Stimulated activated CD8-positive, alpha-beta memory T cell treated with anti-CD3 and anti-CD28 coated beads, Interleukin-15, amount 100 ng/mL, for 24 hours (primary cell): ENCODE results near the gene FHAD1.

ENCODE experiments used
- DNase-seq: peaks from one replicate; pipeline ENCODE4 v3.0.0-alpha.2; 2020; ENCODE audit warnings: low read depth

The FHAD1 gene

DNA sequence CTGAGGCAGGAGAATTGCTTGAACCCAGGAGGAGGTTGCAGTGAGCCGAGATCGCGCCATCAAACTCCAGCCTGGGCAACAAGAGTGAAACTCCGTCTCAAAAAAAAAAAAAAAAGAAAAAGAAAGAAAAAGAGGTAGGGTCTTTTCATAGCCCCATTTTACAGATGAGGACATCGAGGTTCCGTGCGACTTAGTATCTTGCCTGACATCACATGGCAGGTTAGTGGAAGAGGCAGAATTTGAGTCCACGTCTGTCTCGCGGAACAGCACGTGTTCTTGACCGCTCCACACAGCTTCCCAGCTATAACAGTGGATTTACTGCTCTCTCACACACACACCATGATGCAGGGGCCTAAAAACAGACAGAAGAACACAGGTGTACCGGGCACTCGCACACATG lies 192.3 kb downstream of the FHAD1 start:
- DNase-seq: no peak

DNA sequence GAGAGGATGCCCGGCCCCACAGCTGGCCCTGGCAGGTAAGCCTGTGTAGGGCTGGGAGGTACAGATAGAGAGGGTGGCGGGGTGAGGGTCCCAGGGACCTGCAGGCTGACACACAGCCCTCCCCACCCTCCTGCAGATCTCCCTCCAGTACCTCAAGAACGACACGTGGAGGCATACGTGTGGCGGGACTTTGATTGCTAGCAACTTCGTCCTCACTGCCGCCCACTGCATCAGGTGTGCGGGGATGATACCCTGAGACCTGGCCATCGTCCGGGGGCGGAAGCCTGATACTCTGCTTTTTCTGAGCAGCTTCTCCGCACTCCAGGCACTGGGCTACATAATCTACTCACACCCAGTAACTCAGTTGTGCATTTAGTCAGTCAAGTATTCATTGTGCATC lies 193.3 kb downstream of the FHAD1 start:
- no peak for DNase-seq

DNA sequence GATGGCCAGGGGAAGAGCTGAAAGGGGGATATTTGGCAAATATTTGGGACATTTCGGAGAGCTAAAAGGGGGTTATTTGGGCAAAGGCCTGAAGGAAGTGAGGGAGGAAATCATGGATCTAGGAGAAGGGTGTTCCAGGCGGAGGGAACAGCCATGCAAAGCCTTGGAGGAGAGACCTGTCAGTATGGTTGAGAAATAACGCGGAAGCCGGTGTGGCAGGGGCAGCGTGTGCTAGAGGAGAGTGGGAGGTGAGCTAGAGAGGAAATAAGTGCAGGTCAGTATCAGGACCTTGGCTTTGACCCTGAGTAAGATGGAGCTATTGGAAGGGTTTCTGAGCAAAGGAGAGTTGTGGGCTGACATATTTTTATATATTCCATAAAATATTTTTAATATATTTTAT lies 194.2 kb downstream of the FHAD1 start:
- DNase-seq: no peak

DNA sequence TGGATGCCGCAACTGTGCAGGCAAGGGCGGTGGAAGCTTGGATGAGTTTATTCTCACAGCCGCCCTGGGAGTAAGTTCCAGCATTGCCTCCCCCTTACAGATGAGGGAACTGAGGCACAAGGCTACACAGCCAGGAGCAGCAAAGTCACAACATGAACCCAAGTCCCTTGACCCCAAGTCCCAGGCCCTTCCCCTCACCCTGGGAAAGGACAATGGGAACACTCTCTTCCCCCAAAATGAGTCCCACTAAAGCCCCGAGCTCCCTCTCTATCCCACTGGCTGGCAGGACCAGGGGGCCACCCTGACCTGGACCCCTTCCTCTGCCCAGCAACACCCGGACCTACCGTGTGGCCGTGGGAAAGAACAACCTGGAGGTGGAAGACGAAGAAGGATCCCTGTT lies 195.1 kb downstream of the FHAD1 start:
- DNase-seq: no peak

DNA sequence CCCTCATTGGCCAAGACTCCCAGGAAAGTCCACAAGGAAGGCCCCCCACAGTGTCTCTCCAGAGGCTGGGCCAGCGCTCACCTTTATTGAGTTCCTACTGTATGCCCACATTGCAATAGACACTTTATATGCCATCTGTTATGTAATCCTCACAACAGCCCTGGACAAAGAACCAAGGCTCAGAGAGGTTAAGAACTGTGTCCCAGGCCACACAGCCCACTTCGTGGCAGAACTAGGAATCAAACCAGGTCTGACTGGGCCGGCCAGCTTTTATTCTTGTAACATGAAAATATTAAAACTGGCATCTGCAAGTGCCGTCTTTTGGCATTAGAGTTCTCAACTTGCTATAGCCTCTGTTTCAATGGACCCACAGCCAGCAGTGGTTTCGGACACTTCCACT lies 195.7 kb downstream of the FHAD1 start:
- DNase-seq: no peak

DNA sequence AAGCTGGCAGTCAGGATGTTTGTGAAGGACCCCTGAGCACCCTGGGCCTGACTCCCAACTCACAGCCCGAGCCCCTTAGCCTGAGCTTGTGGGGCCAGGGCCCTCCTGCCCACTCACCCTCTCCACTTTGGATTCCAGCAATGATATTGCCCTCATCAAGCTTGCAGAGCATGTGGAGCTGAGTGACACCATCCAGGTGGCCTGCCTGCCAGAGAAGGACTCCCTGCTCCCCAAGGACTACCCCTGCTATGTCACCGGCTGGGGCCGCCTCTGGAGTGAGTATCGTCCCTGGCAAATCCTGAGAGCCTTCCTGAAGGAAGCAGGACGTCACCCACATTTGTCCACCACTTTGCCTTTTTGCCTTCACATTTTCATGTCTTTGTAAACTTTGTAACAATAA lies 196.3 kb downstream of the FHAD1 start:
- DNase-seq: no peak

DNA sequence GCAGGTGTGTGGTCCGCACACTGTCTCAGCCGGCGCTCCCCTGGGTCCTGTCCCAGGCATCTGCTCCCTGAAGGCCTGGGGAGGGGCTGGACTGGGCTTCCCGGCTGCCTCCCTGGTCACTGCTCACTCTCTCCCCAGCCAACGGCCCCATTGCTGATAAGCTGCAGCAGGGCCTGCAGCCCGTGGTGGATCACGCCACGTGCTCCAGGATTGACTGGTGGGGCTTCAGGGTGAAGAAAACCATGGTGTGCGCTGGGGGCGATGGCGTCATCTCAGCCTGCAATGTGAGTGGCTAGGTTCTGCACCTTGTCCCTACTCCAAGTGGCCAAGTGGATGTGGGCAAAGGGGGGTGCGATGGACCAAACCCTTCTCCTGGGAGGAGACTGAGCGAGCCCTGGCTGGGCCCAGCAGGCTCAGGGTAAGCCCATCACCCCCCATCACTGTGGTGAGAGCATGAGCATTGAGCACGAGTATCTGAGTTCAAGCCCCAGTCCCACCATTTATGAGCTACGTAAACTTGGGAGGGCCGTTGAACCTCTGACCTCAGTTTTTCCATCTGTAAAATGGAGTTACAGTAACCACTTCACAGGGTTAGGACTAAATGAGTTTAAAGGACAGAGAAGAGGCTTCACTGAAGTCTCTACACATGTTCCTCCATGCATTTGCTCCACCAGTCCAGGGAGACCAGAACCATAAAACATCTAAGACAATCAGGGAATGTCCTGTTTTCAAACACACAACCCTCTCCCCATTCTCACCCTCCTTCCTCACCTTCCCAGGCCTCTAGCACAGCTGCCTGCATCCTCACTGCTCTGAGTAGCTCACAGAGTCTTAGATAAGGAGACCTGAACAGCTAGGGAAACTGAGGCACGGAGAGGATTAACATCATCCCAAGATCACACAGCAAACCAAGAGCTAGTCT lies 197.7 kb downstream of the FHAD1 start:
- no peak for DNase-seq

DNA sequence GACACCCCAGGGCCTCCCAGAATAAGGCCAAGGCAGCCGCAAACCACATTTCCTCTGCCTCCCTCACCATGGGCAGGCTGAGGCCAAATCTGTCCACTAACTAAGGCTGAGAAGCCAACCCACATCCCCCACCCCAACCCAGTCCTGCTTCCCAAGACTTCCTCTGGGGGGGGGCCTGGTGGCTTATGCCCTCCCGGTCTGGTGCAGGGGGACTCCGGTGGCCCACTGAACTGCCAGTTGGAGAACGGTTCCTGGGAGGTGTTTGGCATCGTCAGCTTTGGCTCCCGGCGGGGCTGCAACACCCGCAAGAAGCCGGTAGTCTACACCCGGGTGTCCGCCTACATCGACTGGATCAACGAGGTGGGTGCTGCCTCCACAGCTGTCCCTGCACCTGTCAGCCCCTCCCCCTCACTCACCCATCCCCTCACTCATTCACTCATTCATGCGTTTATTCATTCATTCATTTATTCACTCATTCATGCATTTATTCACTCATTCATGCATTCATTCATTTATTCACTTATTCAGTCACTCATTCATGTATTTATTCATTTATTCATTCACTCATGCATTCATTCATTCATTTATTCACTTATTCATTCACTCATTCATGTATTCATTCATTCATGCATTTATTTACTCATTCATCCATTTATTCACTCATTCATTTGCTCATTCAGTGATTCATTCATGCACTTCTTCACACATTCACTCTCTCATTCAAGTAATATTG lies 198.5 kb downstream of the FHAD1 start:
- DNase-seq: no peak

DNA sequence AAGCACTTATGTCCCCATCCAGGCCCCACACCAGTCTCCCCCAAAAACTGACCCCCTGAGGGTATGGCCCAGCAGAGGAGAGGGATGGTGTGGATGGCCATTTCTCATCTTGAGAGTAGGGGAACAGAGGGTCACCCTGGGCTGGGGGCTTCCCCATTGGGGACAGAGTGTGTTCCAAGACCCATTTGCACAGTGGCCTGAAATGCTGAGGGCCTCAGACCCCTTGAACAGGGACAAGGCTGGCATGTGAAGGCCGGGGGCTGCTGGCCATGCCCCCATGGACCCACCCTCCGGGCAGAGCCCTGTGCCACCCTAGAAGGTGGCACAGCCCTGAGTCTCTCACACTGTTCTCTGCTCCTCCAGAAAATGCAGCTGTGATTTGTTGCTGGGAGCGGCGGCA lies 199.2 kb downstream of the FHAD1 start:
- DNase-seq: no peak
